MM.1S (cell line): ENCODE measurements around the gene TSEN34.

ENCODE experiments used
- DNase-seq: peaks from one replicate; pipeline ENCODE4 v3.0.0-alpha.2; 2015
- H2AFZ ChIP-seq: fragments of 300-600 bp; sonication (generic); 2 replicates; pipeline ENCODE4 v1.6.0; 2016; ENCODE audit warnings: antibody characterized with exemption, low read length
- H3F3A ChIP-seq: fragments of 300-600 bp; sonication (generic); 2 replicates; pipeline ENCODE4 v1.6.1; 2016; ENCODE audit warnings: mild to moderate bottlenecking, antibody characterized with exemption, low read length, moderate library complexity, mixed read lengths; ENCODE audit not compliant: insufficient read depth
- H3K27ac ChIP-seq: fragments of 300-600 bp; sonication (generic); 2 replicates; pipeline ENCODE4 v1.5.1; 2016; ENCODE audit warnings: mild to moderate bottlenecking, low read length
- H3K27me3 ChIP-seq: fragments of 300-600 bp; sonication (generic); replicated peaks from 2 replicates; pipeline ENCODE4 v1.6.0; 2016; ENCODE audit warnings: low read length; ENCODE audit not compliant: insufficient read depth
- H3K36me3 ChIP-seq: fragments of 300-600 bp; sonication (generic); replicated peaks from 2 replicates; pipeline ENCODE4 v1.6.1; 2016; ENCODE audit warnings: mild to moderate bottlenecking, low read length, mixed read lengths; ENCODE audit not compliant: insufficient read depth
- H3K4me1 ChIP-seq: fragments of 300-600 bp; sonication (generic); 2 replicates; pipeline ENCODE4 v1.6.1; 2016; ENCODE audit warnings: low read length, mixed read lengths
- H3K4me2 ChIP-seq: fragments of 300-600 bp; sonication (generic); 2 replicates; pipeline ENCODE4 v1.6.0; 2016; ENCODE audit warnings: low read depth, low read length
- H3K4me3 ChIP-seq: fragments of 300-600 bp; sonication (generic); 2 replicates; pipeline ENCODE4 v1.5.1; 2016; ENCODE audit warnings: low read length, mixed read lengths
- H3K79me2 ChIP-seq: fragments of 300-600 bp; sonication (generic); 2 replicates; pipeline ENCODE4 v1.6.1; 2016; ENCODE audit warnings: mixed run types, low read length, mixed read lengths
- H3K9ac ChIP-seq: fragments of 300-600 bp; sonication (generic); 2 replicates; pipeline ENCODE4 v1.6.1; 2016; ENCODE audit warnings: low read length, mixed read lengths
- H3K9me2 ChIP-seq: fragments of 300-600 bp; sonication (generic); replicated peaks from 2 replicates; pipeline ENCODE4 v1.6.1; 2016; ENCODE audit warnings: mild to moderate bottlenecking, low read length, mixed read lengths; ENCODE audit not compliant: insufficient read depth
- H3K9me3 ChIP-seq: fragments of 300-600 bp; sonication (generic); replicated peaks from 2 replicates; pipeline ENCODE4 v1.6.1; 2016; ENCODE audit warnings: mild to moderate bottlenecking, low read length, mixed read lengths; ENCODE audit not compliant: insufficient read depth
- H4K20me1 ChIP-seq: fragments of 300-600 bp; sonication (generic); 2 replicates; pipeline ENCODE4 v1.6.1; 2016; ENCODE audit warnings: mild to moderate bottlenecking, low read length, moderate library complexity, mixed read lengths; ENCODE audit not compliant: insufficient read depth
- CTCF ChIP-seq: fragments of 300-600 bp; sonication (generic); IDR thresholded peaks from 2 replicates; pipeline ENCODE4 v1.5.1; 2016; ENCODE audit warnings: antibody characterized with exemption, low read length, mixed read lengths
- EZH2 ChIP-seq: fragments of 300-600 bp; sonication (generic); optimal IDR thresholded peaks from 2 replicates; pipeline ENCODE3; 2017; ENCODE audit warnings: low read depth, mild to moderate bottlenecking, antibody characterized with exemption, low read length, mixed read lengths
- EZH2phosphoT487 ChIP-seq: fragments of 300-600 bp; sonication (generic); IDR thresholded peaks from 2 replicates; pipeline ENCODE4 v1.6.1; 2018; ENCODE audit warnings: antibody characterized with exemption, low read length

Gene TSEN34

GRCh38 chr19:54196536-54196935 lies 5.4 kb downstream of the TSEN34 start:
- Histone ChIP-seq H3K79me2 (peaks cover 28% of the 10 kb centered on the region), H3K4me3 (no peak overlapping the region), H3F3A (peaks cover 8% of the 10 kb centered on the region), H3K27me3 (no peaks in the 10 kb centered on the region), H3K9me2 (no peaks in the 10 kb centered on the region), H3K4me2 (no peak overlapping the region), H3K9me3 (no peaks in the 10 kb centered on the region), H3K27ac (no peak overlapping the region), H3K36me3 (peaks cover 2% of the 10 kb centered on the region; the same call in 1 of the 2 replicates), H4K20me1 (peaks cover 3% of the 10 kb centered on the region), H2AFZ (no peak overlapping the region), H3K9ac (no peak overlapping the region), H3K4me1 (peaks cover 8% of the 10 kb centered on the region)
- TF ChIP-seq CTCF (no peak), EZH2phosphoT487 (no peak), EZH2 (no peak)
- DNase-seq: no peak

- TF ChIP-seq EZH2 (no peak), CTCF (no peak)
- no peak overlapping the region for H3K27ac ChIP-seq
- H2AFZ ChIP-seq: no peak overlapping the region
- peaks cover 11% of the 10 kb centered on the region for H3K4me1 ChIP-seq
- no peaks in the 10 kb centered on the region for H3K9me3 ChIP-seq
- H4K20me1 ChIP-seq: peaks cover 9% of the 10 kb centered on the region
- no peak overlapping the region for H3K9ac ChIP-seq
- H3K4me2 ChIP-seq: no peak overlapping the region
- H3K4me3 ChIP-seq: no peak overlapping the region
- H3K27me3 ChIP-seq: no peaks in the 10 kb centered on the region
- H3K79me2 ChIP-seq: peaks cover 28% of the 10 kb centered on the region
- H3K9me2 ChIP-seq: no peaks in the 10 kb centered on the region
- peaks cover 8% of the 10 kb centered on the region for H3K36me3 ChIP-seq
- H3F3A ChIP-seq: peaks cover 14% of the 10 kb centered on the region
- DNase-seq: no peak
Measured at GRCh38 chr19:54197121-54197520, 6.0 kb downstream of the TSEN34 start.

GRCh38 chr19:54199401-54199800 lies 8.3 kb downstream of the TSEN34 start:
- TF ChIP-seq CTCF (no peak), EZH2 (no peak), EZH2phosphoT487 (no peak)
- peaks cover 38% of the 10 kb centered on the region for H3K79me2 ChIP-seq

More at GRCh38 chr19:54199401-54199800, 8.3 kb downstream of the TSEN34 start:
- H3K4me3 ChIP-seq: no peak overlapping the region
- H2AFZ ChIP-seq: no peak overlapping the region
- H3K4me1 ChIP-seq: peaks cover 24% of the 10 kb centered on the region
- H3K27ac ChIP-seq: no peak overlapping the region
- H3K27me3 ChIP-seq: no peaks in the 10 kb centered on the region
- no peaks in the 10 kb centered on the region for H3K9me2 ChIP-seq
- no peaks in the 10 kb centered on the region for H3K9me3 ChIP-seq
- H3K4me2 ChIP-seq: no peak overlapping the region
- no peak for DNase-seq
- peaks cover 33% of the 10 kb centered on the region for H3F3A ChIP-seq
- peaks cover 28% of the 10 kb centered on the region for H3K36me3 ChIP-seq
- peaks cover 32% of the 10 kb centered on the region for H4K20me1 ChIP-seq
- H3K9ac ChIP-seq: no peak overlapping the region
